GM21423 (cell line): Measurements from ENCODE around the gene RIC1.
"Not testable (repeated sequence)": the region's sequence is repeated elsewhere in the genome, so short reads cannot be mapped to it uniquely, and the experiment has no call there.

Source experiments
- ATAC-seq: cut with Tn5 transposase; IDR thresholded peaks from one replicate; pipeline ENCODE4 v1.9.1; 2021; ENCODE audit warnings: mild to moderate bottlenecking, moderate library complexity; ENCODE audit not compliant: unreplicated experiment

The RIC1 gene

DNA sequence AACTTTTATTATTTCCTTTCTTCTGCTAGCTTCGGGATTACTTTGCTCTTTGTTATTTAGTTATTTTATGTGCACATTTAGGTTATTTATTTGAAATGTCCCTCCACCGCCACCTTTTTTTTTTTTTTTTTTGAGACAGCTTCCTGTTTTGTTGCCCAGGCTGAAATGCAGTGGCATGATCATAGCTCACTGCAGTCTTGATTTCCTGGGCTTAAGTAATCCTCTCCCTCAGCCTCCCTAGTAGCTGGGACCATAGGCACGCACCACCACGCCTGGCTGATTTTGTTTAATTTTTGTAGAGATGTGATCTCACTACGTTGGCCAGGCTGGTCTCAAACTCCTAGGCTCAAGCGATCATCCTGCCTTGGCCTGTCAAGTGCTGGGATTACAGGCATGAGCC is 38.5 kb downstream of the RIC1 start:
- no peak for ATAC-seq

DNA sequence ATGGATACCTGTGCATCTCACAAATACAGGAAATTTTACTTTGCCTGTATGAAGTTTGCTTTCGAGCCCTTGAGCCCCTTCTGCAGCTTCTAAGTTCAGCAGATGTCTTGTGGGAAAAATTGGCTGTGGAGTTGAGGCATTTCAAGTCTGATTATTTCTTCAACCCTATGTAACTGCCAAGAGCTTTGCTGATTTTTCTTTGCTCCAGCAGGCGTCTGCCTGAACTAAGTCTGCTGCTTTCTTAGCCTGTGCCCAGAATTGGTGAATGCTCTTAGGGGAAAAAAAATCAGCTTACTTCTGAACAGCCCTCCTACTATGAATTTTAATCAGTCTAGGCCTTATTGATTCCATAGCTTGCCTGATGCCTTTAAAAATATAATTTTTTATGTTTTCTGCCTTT is 41.2 kb downstream of the RIC1 start:
- no peak for ATAC-seq

DNA sequence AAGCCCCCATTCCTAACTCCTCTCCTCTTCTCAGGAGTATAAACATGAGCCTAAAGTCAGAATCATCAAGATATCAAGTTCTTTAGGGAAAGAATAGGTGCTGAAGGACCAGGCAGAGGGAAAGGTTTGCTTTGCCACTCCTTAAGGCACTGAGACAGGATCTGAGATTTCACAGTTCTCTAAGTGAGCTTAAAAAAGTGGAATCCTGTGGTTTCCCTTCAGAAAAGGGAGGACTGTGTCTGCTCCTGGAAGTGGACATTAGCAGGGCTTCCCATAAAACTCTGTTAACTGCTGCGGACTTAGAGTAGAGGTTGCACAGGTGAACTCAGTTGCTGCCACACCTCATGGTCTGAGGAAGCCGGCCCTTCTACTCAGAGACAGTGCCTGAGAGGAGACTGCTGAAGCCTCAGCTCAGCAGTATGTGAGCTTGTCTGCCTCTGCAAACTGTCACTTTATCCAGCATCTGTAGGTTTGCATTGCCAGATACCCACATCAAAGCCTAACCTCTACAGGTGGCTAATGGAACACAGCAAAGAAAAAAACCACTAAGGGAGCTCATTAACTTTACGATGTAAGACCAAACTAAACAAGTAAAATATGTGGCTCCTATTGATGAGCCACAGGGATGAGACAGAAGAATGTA is 42.9 kb downstream of the RIC1 start:
- ATAC-seq, result no peak

DNA sequence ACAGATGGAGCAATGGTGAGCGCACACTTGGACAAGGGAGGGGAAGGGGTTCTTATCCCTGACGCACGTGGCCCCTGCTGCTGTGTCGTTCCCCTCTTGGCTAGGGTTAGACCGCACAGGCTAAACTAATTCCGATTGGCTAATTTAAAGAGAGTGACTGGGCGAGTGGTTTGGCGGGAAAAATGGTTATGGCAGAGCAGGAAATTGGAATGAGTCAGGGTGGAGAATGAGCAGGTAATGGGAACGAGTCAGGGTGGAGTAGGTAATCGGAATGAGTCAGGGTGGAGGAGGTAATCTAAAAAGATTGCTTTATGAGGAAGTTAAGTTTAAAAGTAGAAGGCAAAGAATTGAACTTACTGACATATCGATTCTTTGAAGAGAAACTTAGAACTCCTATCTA is 46.1 kb downstream of the RIC1 start:
- not testable (repeated sequence) for ATAC-seq

DNA sequence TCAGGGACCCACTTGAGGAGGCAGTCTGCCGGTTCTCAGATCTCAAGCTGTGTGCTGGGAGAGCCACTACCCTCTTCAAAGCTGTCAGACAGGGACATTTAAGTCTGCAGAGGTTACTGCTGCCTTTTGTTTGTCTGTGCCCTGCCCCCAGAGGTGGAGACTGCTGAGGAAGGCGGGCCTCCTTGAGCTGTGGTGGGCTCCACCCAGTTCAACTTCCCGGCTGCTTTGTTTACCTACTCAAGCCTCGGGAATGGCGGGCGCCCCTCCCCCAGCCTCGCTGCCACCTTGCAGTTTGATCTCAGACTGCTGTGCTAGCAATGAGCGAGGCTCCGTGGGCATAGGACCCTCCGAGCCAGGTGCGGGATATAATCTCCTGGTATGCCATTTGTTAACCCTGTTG is 54.7 kb downstream of the RIC1 start:
- ATAC-seq, result not testable (repeated sequence)

DNA sequence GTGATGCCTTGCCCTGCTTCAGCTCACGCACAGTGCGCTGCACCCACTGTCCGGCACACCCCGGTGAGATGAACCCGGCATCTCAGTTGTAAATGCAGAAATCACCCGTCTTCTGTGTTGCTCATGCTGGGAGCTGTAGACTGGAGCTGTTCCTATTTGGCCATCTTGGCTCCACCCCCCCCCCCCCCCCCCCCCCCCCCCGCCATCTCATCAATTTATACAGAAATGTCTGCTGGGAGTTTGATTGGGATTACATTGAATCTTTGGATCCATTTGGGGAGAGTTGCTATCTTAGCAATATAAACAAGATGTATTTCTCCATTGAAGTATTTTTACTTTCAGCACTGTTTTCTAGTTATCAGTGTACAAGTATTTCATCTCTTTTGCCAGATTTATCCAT is 55.2 kb downstream of the RIC1 start:
- no peak for ATAC-seq

DNA sequence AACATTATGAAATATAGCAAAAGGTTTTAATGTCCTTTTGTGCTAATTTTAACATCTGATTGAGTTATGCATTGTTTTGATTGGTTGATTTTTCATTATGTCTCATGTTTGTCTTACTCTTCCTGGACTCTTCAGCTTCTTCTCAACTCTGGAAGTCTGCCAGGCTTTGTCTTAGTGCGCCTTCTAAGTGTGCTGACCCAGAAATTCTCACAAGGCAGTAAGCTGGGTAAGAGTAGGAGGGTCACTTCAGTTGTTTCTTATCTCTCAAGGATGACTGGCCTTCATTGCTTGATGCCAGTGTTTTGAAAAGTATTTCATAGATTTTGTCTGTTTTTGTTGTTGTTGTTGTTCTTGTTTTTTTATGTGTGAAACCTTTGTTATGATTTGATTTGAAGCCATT is 59.2 kb downstream of the RIC1 start:
- ATAC-seq, result no peak

DNA sequence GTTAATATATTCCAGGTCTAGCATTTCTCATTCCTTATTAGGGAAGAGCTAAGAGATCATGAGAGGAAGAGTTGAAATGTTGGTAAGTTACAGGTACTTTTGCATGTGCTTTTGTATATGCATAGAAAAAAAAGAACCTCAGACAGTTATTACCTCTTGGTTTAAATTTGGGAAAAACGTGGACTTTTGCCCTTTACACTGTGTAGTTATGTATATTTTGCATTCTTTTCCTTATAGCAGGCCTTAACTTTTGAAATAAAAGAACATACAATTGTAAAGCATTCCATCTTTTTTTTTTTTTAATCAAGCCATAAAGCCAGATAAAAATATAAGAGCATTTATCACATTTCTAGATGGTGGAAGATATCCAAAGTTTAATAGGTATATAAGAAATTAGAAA is 61.4 kb downstream of the RIC1 start:
- ATAC-seq, result no peak

DNA sequence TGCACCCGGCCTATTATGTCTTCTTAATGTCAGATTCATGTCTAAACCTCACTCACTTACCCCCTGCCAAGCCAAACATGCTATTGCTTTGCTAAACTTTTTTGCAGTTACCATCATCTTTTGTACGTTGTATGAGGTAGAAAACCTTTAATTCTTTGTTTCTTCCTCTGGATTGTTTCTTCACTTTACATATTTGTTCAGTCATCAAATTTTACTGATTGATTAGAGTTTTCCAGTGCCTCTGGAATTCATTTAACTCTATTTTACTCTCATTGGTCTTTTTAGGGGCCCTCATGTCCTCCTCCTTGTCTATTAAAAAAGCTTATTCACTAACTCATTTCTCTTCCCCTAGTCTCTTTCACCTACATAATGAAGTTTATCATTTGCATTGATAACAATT is 67.0 kb downstream of the RIC1 start:
- no peak for ATAC-seq

DNA sequence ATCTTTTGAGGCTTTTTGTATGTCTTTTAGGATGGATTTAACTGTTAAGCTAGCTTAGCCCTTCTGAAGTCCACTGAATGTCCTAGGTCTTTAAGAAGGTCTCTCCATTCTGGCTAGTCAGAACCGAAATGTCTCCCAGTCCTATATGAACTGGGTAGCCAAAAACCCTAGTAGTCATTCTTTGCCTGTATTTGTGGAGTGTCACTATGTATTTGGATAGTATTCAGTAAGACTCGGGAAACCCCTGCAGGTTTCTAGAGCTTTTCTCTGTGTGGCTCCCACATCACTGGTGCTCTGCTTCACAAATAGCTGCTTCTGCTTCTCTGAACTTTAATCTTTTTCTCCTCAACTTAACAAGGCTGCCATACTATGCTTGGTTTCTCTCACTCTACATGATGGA is 68.0 kb downstream of the RIC1 start:
- no peak for ATAC-seq

DNA sequence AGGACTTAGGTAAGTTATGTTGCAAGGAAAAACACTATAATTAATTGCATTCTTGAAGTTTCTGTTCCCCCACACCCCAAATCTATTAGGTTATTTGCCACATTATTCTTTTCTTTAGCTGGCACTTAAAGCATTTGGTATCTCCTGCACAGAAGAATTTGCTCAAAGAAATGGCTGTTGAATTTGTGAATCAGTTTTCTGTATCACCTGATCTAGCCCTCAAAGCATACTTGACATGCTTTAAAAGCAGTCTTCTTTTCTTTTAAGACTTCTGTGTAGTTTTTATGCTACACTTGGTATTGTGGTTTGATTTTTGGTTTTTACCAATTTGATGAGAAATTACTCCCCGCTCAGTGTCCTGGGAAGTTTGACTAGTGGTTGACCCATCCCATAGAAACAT is 69.1 kb downstream of the RIC1 start:
- no peak for ATAC-seq

DNA sequence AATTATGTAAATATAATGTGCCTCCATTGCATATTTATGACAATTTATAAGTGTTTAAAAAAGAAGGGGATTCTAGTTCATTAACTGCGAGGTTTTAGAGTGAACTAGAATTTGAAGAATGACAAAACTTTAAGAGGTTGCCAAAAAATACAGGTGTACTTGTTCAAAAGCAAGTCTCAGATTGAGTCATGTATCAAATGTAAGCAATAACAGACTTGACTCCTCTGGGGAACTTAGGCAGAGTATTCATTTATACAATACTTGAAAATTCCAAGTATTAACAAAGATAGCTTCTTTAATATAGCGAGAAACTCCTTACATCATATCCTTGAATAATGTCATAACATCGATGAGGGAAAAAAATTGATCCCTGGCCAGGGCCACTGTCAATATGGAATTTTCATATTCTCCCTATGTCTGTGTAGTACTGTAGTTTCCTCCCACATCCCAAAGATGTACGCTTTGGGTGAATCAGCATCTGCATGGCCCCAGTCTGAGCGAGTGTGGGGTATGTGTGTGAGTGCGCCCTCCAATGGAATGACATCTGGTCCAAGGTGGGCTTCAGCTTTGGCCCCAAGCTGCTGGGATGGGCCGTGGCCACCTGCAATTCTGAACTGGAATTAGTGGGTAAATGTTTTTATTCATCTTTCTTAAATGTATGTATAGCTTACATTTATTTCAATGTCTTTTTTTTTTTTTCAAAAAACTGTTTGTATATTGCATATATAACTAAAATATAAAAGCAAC is 70.1 kb downstream of the RIC1 start:
- no peak for ATAC-seq

DNA sequence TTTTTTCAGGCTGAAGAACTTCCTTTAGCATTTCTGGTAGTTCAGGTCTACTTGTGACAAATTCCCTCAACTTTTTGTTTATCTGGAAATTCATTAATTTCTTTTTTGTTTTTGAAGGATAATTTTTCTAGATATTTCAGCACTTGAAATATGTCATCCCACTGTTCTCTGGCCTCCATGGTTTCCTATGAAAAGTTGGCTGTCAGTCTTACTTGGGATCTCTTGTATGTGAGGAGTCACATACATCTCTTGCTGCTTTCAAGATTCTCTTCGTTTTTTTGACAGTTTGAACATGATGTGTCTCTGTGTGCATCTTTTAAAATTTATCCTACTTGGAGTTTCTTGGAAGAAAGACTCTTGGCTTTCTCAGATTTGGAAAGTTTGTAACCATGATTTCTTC is 79.5 kb downstream of the RIC1 start:
- ATAC-seq, result no peak

DNA sequence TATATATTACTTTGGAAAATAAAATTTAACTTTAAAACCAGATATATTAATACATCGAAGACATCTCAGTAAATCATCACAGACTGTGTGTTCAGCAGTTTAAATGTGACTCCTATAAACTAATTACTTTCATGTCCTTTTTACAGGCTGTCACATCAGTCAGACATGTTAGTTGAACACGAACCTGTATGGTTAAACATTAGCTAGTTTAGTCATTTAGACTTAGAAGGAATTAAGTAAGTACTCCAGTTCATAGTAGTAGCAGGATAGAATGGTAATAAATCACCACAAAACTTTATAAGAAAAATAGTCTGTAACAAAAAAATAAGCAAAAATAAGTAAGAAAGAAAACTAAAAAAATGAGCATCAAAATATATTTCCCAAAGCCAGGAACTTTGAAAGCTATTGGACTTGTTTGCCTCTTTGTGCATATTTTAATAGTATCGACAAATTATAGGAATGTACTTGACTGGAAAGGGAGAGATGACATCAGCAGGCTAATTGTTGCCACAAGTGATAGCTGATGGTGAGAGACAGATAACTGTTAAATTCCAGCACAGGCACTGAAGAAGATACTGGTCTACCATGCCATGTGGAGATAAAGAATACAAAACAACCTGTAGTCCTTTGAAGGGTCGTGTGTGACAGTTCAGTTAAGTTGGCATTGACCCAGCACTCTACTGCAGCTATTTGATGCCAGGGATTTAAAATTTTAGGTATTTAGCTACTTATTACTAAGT is 83.9 kb downstream of the RIC1 start:
- ATAC-seq, result no peak

DNA sequence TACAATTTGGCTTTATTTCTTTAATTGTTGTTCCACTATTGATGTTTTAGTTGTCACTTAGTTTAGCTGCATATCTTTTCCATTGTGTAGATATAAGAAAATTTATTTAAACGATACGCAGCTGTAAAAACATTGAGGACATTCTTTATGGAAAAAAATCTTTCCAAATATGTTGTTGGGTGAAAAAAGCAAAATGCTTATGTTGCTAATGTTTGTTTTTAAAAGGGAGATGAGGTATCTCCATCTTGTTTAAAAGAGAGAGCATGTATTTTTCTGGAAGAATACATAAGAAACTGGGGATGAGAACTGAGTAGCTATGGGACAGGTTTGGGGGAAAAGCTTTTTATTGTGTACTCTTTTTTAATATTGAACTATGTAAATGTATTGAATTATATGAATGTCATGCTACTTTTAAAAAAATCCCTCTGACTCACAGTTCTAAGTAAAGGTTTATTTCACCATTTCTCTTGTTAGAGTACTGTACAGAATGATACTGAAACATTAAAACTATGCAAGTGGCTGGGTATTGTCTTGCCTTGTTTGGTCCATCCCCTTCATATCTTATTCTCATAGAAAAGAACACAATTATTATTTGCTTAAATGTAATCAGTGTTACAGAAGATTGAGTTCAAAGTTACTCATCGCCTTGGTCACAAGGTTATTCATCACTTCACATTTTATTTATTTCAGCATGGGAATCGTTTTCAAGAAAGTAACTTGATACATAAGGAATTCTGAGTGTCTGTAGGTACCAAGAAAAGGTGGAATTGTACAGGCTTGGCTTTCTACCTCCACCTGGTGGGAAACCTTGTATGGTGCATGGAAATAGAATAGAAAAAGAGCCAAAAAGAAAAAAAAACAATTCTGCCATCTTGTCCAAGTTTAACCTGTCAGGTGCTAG is 85.8 kb downstream of the RIC1 start:
- no peak for ATAC-seq

DNA sequence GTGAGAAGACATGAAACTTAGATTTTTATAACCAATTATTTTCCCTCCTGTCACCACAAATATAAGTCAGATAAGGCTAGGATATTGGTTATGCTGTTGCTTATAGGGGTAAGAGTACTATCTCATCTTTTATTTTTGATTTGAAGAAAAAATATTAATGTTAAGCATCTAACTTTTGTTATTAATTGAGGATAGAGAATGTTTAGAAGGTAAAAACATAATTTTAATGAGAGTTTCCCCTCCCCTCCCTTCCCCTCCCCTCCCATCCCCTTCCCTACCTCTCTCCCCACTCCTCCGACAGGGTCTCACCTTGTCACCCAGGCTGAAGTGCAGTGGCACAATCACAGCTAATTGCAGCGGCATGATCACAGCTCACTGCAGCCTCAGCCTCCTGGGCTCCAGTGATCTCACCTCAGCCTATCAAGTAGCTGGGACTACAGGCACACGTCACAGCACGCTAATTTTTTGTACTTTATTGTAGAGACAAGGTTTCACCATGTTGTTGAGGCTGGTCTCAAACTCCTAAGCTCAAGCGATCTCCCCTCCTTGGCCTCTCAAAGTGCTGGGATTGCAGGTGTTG is 86.7 kb downstream of the RIC1 start:
- no peak for ATAC-seq

DNA sequence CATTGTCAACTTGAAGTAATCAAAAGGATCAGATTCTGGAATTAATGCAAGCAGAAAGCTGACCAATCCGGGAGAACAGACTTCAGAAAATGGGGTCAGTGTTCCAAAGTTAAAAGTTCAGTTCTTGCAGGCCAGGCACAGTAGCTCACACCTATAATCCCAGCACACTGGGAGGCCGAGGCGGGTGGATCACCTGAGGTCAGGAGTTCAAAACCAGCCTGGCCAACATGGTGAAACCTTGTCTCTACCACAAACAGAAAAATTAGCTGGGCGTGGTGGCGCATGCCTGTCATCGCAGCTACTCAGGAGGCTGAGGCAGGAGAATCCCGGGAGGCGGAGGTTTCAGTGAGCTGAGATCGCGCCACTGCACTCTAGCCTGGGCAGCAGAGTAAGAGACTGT is 88.5 kb downstream of the RIC1 start:
- ATAC-seq, result not testable (repeated sequence)

DNA sequence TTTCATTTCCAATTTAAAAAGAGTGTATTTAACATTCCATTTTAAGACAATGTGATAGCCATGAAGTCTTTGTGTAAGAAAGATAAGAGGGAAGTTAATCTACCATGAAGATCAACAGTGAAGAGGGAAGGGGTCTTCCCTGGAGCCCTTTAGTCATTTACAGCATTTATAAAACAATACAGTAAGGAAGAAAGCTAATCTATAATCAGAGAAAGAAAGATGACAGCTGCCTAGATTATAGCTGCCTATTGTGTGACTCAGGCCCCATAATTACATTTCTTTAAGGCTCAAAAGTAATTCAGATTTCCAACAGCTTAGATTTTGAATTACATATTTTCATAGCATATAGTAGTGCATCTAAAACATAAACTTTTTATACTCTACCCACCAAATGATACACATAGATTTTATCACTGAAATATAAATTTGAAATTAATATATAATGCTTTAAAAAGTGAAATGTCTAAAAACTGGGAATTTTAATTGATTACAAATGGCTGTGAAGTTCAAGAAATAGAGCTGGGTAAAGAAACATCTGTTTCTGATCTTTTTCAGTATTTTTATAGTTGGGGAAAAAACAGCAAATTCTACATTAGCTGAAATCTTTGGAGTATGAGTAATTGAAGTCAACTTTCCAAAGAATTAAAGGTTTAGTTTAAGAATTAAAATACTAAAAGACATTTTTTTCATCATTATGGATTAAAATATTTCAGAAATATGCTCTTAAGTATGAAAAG is 89.6 kb downstream of the RIC1 start:
- no peak for ATAC-seq

DNA sequence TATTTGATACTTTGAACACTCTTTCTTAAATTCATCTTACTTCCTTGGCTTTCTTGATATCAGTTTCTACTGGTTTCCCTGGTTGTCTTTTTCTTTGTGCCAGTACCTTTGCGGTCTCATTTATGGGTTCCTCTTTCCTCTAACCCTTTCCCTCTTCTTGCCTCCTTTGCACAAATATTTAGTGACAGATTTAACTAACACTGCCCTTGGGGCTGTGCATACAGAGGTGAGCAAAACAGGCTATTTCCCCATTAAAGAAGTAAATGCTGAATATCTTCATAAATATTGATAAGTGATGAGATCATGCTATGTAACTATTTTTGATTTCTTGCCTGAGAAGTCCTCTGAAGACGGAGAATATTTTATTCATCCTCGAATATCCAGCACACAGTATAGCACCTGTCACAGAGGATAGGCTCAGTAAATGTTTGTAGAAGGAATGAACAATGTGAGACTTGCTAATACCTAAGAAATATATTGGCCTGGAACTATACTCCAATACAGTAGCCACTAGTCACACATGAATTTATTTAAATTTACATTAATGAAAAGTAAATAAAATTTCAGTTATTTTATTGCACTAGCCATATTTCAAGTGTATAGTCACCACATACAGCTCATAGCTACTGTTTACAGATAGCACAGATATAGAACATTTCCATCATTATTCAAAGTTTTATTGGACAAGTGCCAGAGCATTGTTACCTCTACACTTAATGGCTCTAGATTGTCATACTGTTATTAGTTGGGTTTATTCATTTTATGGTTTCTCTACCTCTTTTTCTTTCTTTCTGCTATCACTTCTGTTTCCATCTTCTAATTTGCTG is 90.4 kb downstream of the RIC1 start:
- no peak for ATAC-seq
